H1 (cell line): Measurements from ENCODE around the gene PDE4DIP.
"Not testable (repeated sequence)": the region's sequence is repeated elsewhere in the genome, so short reads cannot be mapped to it uniquely, and the experiment has no call there.

Experiments used
- POLR2A ChIP-seq, 2 experiments: IDR thresholded peaks; 1 replicate in 1 of 2; 2 replicates in 1 of 2; pipeline ENCODE4 v1.6.1; 2011; ENCODE audit warnings: low read depth in 2 of 2, low read length in 2 of 2, mild to moderate bottlenecking in 2 of 2; ENCODE audit errors: control extremely low read depth in 1 of 2
- RFX5 ChIP-seq: IDR thresholded peaks from 2 replicates; pipeline ENCODE4 v1.6.1; 2011; ENCODE audit warnings: low read depth, low read length, improper control_type of control experiment, borderline replicate concordance
- SIX5 ChIP-seq: IDR thresholded peaks from 2 replicates; pipeline ENCODE4 v1.6.1; 2011; ENCODE audit warnings: mild to moderate bottlenecking, low read depth, low read length
- ZNF274 ChIP-seq: IDR thresholded peaks from 2 replicates; pipeline ENCODE4 v1.7.0; 2012; ENCODE audit warnings: low read length, borderline replicate concordance; ENCODE audit errors: extremely low read depth
- TF ChIP-seq, protein P1 (sequence below), 3 experiments: IDR thresholded peaks; 1 replicate in 2 of 3; 2 replicates in 1 of 3; pipeline versions ENCODE4 v1.5.1 to v1.6.1; 2011; ENCODE audit warnings: low read length in 3 of 3, mild to moderate bottlenecking in 3 of 3, inconsistent platforms in 2 of 3, low read depth in 1 of 3, moderate library complexity in 1 of 3; ENCODE audit not compliant: insufficient read depth in 1 of 3; ENCODE audit errors: control extremely low read depth in 1 of 3

DNA sequence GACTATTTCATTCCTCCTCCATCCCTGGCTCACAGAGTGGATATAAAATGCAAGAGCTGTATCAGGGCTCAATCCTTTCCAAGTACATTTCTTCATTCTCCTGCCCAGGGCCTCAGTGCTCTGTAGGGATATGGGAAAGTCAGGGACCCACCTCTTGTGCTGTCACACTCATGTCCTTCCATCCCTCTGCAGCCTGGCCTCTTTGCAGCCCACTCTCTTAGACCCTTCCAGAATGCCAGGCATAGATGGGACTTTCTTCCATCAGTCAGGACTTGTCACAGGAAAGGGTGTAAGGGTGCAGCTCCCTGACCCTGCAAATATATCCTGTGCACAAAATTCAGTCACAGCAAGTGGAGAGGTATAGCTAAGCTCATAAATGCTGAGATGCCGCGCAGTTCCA is 172.4 kb downstream of the PDE4DIP start:
- TF ChIP-seq, protein P1, sequence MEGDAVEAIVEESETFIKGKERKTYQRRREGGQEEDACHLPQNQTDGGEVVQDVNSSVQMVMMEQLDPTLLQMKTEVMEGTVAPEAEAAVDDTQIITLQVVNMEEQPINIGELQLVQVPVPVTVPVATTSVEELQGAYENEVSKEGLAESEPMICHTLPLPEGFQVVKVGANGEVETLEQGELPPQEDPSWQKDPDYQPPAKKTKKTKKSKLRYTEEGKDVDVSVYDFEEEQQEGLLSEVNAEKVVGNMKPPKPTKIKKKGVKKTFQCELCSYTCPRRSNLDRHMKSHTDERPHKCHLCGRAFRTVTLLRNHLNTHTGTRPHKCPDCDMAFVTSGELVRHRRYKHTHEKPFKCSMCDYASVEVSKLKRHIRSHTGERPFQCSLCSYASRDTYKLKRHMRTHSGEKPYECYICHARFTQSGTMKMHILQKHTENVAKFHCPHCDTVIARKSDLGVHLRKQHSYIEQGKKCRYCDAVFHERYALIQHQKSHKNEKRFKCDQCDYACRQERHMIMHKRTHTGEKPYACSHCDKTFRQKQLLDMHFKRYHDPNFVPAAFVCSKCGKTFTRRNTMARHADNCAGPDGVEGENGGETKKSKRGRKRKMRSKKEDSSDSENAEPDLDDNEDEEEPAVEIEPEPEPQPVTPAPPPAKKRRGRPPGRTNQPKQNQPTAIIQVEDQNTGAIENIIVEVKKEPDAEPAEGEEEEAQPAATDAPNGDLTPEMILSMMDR (IDR thresholded peaks at IDR 0.05; ENCODE audit: control extremely low read depth in 1 of 3, insufficient read depth in 1 of 3, low read depth in 1 of 3, low read length in 3 of 3), result not testable (repeated sequence)
- not testable (repeated sequence) for TF ChIP-seq RFX5; ZNF274; SIX5; POLR2A (IDR thresholded peaks at IDR 0.05; ENCODE audit: control extremely low read depth in 1 of 2, low read depth in 2 of 2, low read length in 2 of 2)
